ENCODE measurements around the gene GPR45.

DNA sequence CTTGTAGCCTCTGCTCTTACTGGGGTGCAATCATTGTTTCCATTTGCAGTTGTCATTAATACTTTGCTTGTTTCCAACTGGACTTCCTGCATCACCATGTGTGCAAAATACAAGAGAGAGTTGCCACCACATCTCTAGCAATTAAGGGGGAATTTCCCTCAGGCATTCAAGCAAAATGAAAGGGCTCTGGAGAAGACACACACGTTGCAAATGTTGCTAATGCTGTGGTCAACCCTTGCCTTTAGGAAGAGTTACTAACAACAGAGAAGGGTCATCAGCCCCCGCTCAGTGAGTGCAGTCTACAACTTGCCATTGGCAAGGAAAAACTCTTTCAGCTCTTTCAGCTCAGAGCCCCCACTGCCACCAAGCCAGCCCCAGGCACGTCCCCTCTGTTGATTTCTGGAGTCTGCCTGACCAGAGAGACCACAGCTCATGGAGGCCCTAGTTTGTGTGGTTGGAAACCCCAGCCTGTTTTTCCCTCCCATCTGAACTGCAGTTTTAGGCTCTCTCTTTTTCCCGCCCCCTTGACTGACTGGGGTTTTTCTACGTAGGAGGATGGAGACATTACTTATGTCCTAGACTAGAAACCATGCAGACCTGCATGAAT is 25.9 kb upstream of the GPR45 start:
- TF ChIP-seq POLR2AphosphoS5 (IDR thresholded peaks at IDR 0.05; ENCODE audit: low read depth, low read length) (no peak), TAF1 (IDR thresholded peaks at IDR 0.05; ENCODE audit: borderline replicate concordance, insufficient read depth, low read length) (no peak), FOXP2 (optimal IDR thresholded peaks at IDR 0.05; ENCODE audit: borderline replicate concordance, extremely low read depth, extremely low read length, insufficient read depth) (no peak)
- TF ChIP-seq, protein P1, sequence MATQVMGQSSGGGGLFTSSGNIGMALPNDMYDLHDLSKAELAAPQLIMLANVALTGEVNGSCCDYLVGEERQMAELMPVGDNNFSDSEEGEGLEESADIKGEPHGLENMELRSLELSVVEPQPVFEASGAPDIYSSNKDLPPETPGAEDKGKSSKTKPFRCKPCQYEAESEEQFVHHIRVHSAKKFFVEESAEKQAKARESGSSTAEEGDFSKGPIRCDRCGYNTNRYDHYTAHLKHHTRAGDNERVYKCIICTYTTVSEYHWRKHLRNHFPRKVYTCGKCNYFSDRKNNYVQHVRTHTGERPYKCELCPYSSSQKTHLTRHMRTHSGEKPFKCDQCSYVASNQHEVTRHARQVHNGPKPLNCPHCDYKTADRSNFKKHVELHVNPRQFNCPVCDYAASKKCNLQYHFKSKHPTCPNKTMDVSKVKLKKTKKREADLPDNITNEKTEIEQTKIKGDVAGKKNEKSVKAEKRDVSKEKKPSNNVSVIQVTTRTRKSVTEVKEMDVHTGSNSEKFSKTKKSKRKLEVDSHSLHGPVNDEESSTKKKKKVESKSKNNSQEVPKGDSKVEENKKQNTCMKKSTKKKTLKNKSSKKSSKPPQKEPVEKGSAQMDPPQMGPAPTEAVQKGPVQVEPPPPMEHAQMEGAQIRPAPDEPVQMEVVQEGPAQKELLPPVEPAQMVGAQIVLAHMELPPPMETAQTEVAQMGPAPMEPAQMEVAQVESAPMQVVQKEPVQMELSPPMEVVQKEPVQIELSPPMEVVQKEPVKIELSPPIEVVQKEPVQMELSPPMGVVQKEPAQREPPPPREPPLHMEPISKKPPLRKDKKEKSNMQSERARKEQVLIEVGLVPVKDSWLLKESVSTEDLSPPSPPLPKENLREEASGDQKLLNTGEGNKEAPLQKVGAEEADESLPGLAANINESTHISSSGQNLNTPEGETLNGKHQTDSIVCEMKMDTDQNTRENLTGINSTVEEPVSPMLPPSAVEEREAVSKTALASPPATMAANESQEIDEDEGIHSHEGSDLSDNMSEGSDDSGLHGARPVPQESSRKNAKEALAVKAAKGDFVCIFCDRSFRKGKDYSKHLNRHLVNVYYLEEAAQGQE (IDR thresholded peaks at IDR 0.05; ENCODE audit: insufficient read depth in 1 of 2, low read depth in 2 of 2, low read length in 2 of 2): no peak

Measured in PFSK-1 (cell line).